Skin of body (tissue), 2 donors: ENCODE results near the gene PFDN6. TPM values are rescaled to one million over a fixed set of nuclear protein-coding genes. Genes with fewer than 3 reads are reported as not detected.

ENCODE experiments used
- DNase-seq: peaks from one replicate; lab custom pipeline; 2025; lab: John Stamatoyannopoulos, UW
- total RNA-seq: library from RNA; depleted of rRNA; stranded (reverse); fragments of >200 nt; gene quantifications from one replicate; pipeline ENCODE4 v1.2.3, GENCODE V29; 2014

PFDN6 gene
- total RNA-seq, 1 donor from 2014 or later, result 25.3 TPM

DNA sequence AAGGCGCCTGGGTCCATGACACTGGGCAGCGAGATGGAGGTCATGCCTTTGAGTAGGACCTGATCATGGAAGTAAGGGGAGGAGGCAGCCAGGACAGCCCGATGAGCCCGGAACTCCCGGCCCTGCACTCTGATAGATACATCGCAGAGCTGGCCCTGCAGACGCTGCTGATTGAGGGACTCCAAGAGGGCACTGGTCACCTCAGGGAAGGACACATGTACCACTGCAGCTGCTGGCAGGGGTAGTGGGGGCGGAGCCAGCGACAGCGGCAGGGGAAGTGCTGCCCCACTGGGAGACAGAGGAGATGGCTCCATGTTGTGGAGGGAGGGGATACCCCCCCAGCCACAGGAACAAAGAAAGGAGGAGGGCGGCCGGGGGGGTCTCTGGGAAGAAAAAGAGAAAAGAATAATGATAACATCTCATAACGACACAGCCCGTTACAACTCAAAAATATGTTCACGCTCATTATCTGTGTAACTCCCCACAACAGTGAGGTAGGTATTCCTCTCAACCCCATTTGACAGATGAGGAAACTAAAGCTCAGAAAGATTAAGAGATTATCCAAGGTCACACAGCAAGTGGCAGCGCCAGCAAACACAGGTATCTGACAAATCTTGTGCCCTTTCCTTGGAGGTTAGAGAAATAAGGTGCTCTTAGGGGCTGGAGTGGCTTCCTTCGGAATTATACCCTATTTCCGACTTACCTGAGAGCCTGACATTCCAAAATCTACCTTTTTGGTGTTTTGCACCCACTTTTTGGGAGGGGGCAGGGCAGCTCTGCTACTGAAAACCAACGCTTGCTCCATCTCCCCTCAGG is 27.4 kb downstream of the PFDN6 start:
- DNase-seq, result no peak

DNA sequence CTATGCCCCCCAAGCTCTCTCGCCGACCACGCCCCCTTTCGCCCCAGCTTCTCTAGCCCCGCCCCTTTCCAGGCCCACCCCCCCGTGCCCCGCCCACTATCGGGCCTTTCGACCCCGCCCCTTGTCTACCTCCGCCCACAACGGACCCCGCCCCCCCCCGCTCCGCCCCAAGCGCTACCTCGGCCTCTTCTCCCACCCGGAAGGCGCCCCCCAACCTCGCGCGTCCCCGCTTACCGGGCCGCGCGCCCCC is 27.9 kb downstream of the PFDN6 start:
- DNase-seq, result peak; percentile 60

DNA sequence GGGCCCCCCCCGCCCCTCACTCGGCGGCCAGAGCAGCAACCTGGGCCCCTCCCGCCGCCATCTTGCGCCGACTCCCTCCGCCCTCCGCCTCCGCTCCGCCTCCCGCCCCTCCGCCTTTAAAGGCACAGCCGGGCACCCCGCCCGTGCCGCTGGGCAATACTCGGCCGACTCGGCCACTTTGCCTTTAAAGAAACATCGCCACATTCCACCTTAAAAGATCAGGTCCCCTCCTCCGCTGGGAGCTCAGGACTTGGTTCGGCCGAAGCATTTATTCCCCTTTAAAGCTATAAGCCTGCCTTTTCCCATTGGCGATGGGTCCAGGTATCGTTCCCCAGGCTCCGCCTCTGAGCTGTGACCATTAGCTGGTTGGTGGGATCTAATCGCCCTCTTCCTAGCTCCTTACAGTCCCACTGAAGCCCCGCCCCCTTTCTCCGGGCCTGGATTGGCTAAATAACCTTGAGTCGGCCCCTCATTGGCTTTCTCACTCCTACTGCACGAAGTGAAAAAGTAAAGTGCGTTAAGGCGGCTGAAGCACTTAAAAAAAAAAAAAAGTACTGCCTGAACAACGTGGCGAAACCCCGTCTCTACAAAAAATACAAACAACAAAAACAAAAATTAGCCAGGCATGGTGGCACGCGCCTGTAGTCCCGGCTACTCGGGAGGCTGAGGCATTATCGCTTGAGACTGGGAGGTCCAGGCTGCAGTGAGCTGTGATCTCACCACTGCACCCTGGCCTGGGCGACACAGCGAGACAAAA is 28.4 kb downstream of the PFDN6 start, which contains the start of gene ZBTB22:
Gene ZBTB22 (minus strand): TSS at position 76 of the 757 bp plus-strand sequence. CDS start 828 bp downstream, outside the sequence.
- peak; percentile 98 for DNase-seq

DNA sequence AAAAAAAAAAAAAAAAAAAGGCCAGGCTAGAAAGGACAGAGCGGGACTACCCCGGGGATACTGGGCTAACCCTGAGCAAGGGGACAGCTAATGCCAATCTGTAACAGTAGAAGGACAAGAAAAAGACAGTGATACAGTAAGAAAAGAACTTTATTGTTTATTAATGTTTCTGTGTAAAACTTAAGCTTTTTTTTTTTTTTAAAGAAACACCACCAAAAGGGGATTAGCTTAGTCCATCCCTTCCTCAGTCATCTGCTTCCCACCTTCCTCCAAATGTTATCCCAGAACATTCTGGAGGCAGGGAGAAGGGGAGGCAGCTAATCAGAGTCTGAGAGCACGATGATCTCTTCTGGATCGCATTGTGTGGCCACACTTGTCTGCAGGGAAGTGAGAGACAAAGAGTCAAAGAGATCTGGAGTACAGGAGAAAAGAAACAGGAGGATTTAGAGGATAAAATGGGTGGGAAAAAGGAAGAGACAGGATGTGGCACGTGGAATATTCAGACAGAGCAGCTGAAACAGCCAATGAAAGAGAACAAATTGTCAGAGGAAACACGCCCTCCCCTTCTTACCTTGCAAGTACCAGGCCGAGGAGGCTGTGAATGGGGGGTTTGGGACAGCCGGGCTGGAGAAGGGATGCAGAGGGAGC is 29.1 kb downstream of the PFDN6 start:
- no peak for DNase-seq

DNA sequence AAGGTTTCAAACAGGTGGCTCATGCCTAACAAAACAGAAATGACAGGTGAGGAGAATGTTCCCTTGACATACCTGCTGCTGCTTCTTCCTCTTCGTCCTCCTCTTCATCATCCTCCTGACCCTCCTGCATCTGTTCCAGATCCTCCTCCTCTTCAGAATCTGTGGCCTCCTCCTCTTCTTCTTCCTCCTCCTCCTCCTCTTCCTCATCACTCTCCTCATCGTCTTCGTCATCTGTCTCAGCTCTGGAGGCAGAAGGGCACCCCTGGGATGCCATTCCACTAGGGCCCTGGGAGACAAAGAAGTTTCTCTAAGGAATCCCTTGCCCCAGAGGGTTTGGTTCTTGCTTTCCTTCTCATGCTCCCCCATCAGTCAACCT is 30.5 kb downstream of the PFDN6 start:
- DNase-seq, result no peak

DNA sequence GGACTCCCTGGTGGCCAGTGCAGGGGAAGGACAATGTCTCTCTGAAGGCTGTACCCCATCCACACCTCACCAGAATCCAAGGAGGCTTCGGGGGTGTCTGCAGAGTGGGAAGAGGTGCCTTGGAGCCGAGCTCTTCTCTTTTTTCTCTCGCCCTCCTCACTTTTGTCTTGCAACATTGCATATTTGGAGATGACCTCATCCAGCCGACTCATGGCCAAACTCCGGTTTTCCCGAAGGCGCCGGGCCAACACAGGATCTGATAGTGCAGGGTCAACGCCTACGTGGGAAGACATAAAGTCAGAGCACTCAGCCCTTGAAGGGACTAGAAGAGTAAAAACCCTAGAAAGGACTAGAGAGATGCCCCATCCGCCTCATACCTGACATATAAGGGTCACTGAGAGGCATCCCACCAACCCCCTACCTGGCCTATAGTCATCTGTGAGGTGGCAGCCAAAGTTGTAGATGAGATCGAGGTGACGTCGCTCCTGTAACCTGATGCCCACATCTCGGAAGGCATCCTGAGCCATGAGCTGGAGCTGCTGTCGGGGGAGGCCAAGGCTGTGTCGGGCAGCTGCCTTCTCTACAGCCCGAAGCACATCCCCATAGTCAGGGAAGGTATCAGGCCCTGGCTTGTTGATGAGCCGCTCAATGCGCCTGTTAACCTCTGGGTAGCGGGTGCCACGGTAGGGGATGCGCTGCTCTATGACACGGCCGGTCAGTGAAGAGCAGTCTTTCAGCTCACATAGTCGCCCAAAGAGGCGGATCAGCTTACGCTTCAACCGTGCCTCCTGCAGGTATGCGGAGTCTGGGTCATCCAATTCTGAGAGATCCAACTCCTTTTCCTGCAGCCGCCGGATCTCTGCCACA is 31.1 kb downstream of the PFDN6 start:
- no peak for DNase-seq

DNA sequence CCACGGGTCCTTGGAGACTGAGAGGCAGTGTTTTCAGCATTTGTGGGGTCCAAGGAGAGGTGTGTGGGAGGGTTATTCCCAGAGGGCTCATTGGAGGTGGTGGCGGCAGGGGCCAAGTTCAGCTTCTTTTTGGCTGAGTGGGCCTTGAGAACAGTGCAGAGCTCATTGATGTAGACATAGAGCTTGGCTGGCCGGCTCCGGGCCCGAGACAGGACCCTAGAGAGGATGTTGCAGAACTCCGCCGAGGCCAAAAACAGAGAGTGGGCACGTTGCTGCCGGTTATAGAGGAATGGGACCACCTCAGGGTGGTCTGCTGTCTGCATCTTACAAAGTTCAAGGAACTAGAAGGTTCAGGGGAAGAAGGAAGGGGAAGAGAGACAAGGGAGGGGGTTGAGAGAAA is 31.8 kb downstream of the PFDN6 start:
- no peak for DNase-seq

DNA sequence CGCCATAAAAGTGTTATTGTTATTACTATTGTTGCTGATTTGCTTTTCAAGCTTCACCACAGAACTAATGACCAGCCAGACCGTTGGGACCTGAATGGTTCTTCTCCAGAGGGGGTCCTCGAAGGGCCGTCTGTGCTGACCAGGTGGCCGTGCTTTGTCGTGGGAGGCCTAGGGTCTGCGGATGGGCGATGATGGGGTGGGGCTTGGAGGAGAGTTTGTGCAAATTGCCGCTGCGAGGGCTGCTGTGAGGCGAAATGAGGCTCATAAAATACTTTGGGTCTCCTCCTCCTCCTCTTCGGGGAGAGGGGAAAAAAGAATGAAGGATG is 34.2 kb downstream of the PFDN6 start:
- DNase-seq, result no peak

DNA sequence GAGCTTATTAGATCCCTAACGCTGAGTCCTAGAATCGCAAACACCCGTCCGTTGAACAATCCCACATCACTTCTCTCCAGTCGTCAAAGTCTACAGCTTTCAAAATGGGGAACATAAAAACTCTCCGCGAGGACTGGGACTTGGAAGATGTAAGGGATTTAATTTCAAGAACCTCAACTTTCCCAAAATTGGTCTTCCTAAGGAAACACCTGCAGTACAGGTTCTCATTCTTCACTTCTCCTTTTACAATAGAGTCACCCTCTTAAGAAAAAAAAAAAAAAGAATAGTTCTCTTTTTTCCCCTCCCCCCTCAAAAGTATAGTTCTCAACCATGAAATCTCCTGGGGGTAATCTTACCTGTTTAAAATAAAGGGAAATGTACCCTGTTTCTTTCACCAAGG is 34.7 kb downstream of the PFDN6 start:
- DNase-seq, result no peak

DNA sequence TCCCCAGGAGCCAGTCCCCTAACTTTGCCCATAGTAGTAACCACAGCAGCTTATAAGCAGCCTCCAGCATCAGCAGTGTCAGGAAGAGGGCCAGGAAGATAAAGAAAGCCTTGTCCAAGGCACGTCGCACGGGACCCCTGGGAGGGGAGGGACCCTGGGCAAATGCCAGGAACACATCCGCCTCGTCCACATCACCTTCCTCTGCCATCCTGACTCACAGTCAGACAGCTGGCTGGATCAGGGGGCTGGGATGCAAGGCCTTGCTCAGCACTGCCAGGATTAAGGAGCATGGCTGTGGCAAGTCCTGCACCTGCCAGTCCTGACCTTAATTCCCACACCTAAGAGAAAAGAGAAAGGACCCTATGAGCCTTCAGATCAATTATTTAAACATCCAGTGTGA is 39.7 kb downstream of the PFDN6 start:
- DNase-seq, result no peak

DNA sequence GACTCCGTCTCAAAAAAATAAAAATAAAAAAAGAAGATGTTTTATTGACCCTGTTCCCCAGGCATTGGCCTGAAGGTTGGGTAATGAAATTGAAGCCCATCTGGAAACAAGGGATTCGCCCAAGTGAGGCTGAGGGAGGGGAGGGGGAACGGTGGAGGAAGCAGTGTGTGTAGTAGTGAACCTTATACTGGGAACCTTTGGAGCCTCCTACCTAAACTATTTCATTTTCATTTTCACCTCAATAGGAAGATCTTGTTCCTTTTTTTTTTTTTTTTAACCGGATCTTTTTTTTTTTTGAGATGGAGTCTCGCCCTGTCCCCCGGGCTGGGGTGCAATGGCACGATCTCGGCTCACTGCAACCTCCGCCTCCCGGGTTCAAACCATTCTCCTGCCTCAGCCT is 41.3 kb downstream of the PFDN6 start:
- no peak for DNase-seq

DNA sequence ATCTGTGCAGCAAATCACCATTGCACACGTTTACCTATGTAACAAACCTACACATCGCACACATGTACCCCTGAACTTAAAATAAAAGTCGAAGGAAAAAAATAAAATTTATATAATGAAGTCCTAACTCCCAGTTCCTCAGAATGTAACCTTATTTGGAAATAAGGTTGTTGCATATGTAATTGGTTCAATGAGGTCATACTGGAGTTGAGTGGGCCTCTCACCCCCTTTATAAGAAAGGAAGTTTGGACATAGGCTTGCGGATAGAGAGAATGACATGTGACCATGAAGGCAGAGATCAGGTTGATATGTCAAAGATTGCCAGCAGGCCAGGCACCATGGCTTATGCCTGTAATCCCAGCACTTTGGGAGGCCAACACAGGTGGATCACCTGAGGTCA is 44.3 kb downstream of the PFDN6 start:
- no peak for DNase-seq

DNA sequence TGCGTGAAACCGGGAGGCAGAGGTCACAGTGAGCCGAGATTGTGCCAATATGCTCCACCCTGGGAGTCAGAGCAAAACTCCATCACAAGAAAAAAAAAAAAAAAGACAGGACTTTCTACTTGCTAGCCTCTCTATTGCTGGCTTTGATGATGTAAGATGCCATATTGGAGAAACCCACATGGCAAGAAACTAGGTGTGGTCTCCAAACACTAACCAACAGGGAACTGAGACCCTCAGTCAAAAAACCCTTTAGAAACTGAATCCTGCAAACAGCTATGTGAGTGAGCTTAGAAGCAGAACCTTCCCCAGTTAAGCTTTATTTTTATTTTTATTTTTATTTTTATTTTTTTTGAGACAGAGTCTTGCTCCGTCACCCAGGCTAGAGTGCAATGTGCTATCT is 46.5 kb downstream of the PFDN6 start:
- no peak for DNase-seq

DNA sequence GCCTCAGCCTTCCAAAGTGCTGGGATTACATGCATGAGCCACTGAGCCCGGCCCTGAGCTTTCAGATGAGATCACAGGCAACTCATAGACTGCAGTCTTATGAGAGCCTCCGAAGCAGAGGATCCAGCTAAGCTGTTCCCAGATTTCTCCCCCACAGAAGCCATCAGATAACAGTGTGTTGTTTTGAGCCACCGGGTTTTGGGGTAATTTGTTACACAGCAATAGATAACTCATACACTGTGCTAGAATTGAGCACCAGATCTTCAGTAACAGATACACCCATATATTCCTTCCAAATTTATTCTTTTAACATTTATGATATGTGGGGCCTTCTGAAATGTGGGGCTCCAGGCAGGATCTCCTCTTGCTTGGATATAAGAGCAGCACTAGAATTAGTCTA is 47.1 kb downstream of the PFDN6 start:
- DNase-seq, result no peak

DNA sequence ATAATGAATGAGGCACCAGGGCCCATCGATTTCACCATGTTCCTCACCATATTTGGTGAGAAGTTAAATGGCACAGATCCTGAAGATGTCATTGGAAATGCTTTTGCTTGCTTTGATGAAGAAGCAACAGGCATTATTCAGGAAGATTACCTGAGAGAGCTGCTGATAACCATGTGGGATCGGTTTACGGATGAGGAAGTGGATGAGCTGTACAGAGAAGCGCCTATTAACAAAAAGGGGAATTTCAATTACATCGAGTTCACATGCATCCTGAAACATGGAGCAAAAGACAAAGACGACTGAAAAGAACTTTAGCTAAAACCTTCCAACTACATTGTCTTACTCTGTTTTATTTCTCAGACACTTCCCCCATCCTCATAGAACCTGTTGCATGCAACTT is 49.8 kb downstream of the PFDN6 start:
- DNase-seq, result no peak

Other genes with a start within 250 kb of the PFDN6 start
- gene HLA-DPA1, start 216.0 kb upstream of the PFDN6 start, total RNA-seq, result 16.1 TPM
- 19.6 TPM for gene HLA-DPB1, start 213.6 kb upstream of the PFDN6 start, total RNA-seq
- 1.4 TPM for gene COL11A2, start 97.1 kb upstream of the PFDN6 start, total RNA-seq
- gene RXRB, start 88.9 kb upstream of the PFDN6 start, total RNA-seq, result 17.9 TPM
- gene SLC39A7, start 88.7 kb upstream of the PFDN6 start, total RNA-seq, result 61.7 TPM
- 13.4 TPM for gene HSD17B8, start 84.9 kb upstream of the PFDN6 start, total RNA-seq
- gene RING1, start 81.1 kb upstream of the PFDN6 start, total RNA-seq, result 18.8 TPM
- gene VPS52, start 17.7 kb upstream of the PFDN6 start, total RNA-seq, result 35.7 TPM
- 3,055 TPM for gene RPS18, start 17.5 kb upstream of the PFDN6 start, total RNA-seq
- 5.1 TPM for gene B3GALT4, start 12.5 kb upstream of the PFDN6 start, total RNA-seq
- gene WDR46, start 362 bp upstream of the PFDN6 start, total RNA-seq, result 39.9 TPM
- 29.2 TPM for gene RGL2, start 9.3 kb downstream of the PFDN6 start, total RNA-seq
- gene TAPBP, start 24.5 kb downstream of the PFDN6 start, total RNA-seq, result 32.6 TPM
- gene ZBTB22, start 28.1 kb downstream of the PFDN6 start, total RNA-seq, result 10.9 TPM
- 17.8 TPM for gene DAXX, start 33.4 kb downstream of the PFDN6 start, total RNA-seq
- gene KIFC1, start 102.2 kb downstream of the PFDN6 start, total RNA-seq, result 9.5 TPM
- 13.7 TPM for gene PHF1, start 121.4 kb downstream of the PFDN6 start, total RNA-seq
- gene CUTA, start 128.5 kb downstream of the PFDN6 start, total RNA-seq, result 54.4 TPM
- gene SYNGAP1, start 130.5 kb downstream of the PFDN6 start, total RNA-seq, result 8.8 TPM
- 5.8 TPM for gene ZBTB9, start 165.0 kb downstream of the PFDN6 start, total RNA-seq